IMR-90 (cell line): Measurements from ENCODE around the gene ITK. TPM values are rescaled to one million over a fixed set of nuclear protein-coding genes. Genes with fewer than 3 reads are reported as not detected.

Experiments used
- ATAC-seq: fragments of 200-7000 bp; cut with Tn5 transposase; 2 replicates; pipeline ENCODE4 v1.9.1; 2020; ENCODE audit warnings: low read depth, mild to moderate bottlenecking, moderate library complexity
- BruUV-seq: library from RNA; stranded (reverse); fragments of 400-500 nt; replicated peaks from 2 replicates; lab custom pipeline; 2021; lab: Mats Ljungman, UMichigan
- CTCF ChIA-PET: fragments of 300-600 bp; formaldehyde crosslinking; extraction: SDS; loops from one replicate; lab custom pipeline; 2021; ENCODE audit warnings: antibody characterized with exemption; lab: Yijun Ruan, JAX
- POLR2A ChIA-PET: fragments of 300-600 bp; sonication (Branson Sonifier 250); formaldehyde crosslinking; loops from one replicate; lab custom pipeline; 2022; ENCODE audit warnings: antibody characterized with exemption; ENCODE audit not compliant: unreplicated experiment; lab: Charles Lee
- DNase-seq: peaks from one replicate; pipeline ENCODE4 v3.0.0; 2013
- H2AFZ ChIP-seq: replicated peaks from 2 replicates; pipeline ENCODE3; 2013; ENCODE audit warnings: low read length, mild to moderate bottlenecking; ENCODE audit not compliant: poor library complexity
- H2AK5ac ChIP-seq: 2 replicates; pipeline ENCODE4 v1.6.1; 2013; ENCODE audit warnings: low read depth, low read length, inconsistent platforms
- H2AK9ac ChIP-seq: replicated peaks from 2 replicates; pipeline ENCODE3; 2013; ENCODE audit warnings: mild to moderate bottlenecking, low read depth, low read length, moderate library complexity; ENCODE audit not compliant: poor library complexity
- H2BK120ac ChIP-seq: 2 replicates; pipeline ENCODE4 v1.6.1; 2013; ENCODE audit warnings: low read depth, low read length, inconsistent platforms
- H2BK15ac ChIP-seq: 3 replicates; pipeline ENCODE4 v1.6.1; 2013; ENCODE audit warnings: low read depth, low read length, inconsistent platforms
- H2BK20ac ChIP-seq: 2 replicates; pipeline ENCODE4 v1.6.1; 2013; ENCODE audit warnings: low read depth, mild to moderate bottlenecking, inconsistent platforms, low read length, moderate library complexity
- H2BK5ac ChIP-seq: 2 replicates; pipeline ENCODE4 v1.6.1; 2013; ENCODE audit warnings: mild to moderate bottlenecking, low read depth, low read length, inconsistent platforms; ENCODE audit not compliant: poor library complexity, severe bottlenecking
- H3K14ac ChIP-seq: replicated peaks from 2 replicates; pipeline ENCODE4 v1.6.1; 2013; ENCODE audit warnings: low read depth, low read length, inconsistent platforms
- H3K18ac ChIP-seq: 2 replicates; pipeline ENCODE4 v1.6.1; 2013; ENCODE audit warnings: low read depth, low read length, control low read depth
- H3K23ac ChIP-seq: 2 replicates; pipeline ENCODE4 v1.6.1; 2013; ENCODE audit warnings: low read depth, low read length, inconsistent platforms
- H3K27ac ChIP-seq: 2 replicates; pipeline ENCODE4 v1.5.1; 2013; ENCODE audit warnings: mild to moderate bottlenecking, control low read depth, low read length; ENCODE audit not compliant: insufficient read depth
- H3K27me3 ChIP-seq: 2 replicates; pipeline ENCODE4 v1.6.1; 2013; ENCODE audit warnings: low read length; ENCODE audit not compliant: control insufficient read depth, insufficient read depth
- H3K36me3 ChIP-seq: 2 replicates; pipeline ENCODE4 v1.6.1; 2013; ENCODE audit warnings: low read length, mixed read lengths; ENCODE audit not compliant: control insufficient read depth, insufficient read depth
- H3K4ac ChIP-seq: 2 replicates; pipeline ENCODE4 v1.6.1; 2013; ENCODE audit warnings: low read depth, low read length, inconsistent platforms
- H3K4me1 ChIP-seq: 2 replicates; pipeline ENCODE4 v1.6.1; 2013; ENCODE audit warnings: low read length, mixed read lengths; ENCODE audit not compliant: control insufficient read depth, insufficient read depth
- H3K4me2 ChIP-seq: 2 replicates; pipeline ENCODE4 v1.6.1; 2013; ENCODE audit warnings: low read depth, mild to moderate bottlenecking, control low read depth, low read length, moderate library complexity
- H3K4me3 ChIP-seq: 2 replicates; pipeline ENCODE4 v1.5.1; 2013; ENCODE audit warnings: low read depth, mild to moderate bottlenecking, control low read depth, low read length, moderate library complexity; ENCODE audit not compliant: insufficient read depth
- H3K56ac ChIP-seq: 2 replicates; pipeline ENCODE4 v1.6.1; 2013; ENCODE audit warnings: low read length, inconsistent platforms; ENCODE audit not compliant: insufficient read depth; ENCODE audit errors: extremely low read depth
- H3K79me1 ChIP-seq, 2 experiments: 2 replicates each; pipeline ENCODE4 v1.6.1; 2013; ENCODE audit warnings: low read length in 2 of 2, inconsistent platforms in 1 of 2, low read depth in 1 of 2
- H3K9ac ChIP-seq: 2 replicates; pipeline ENCODE4 v1.6.1; 2013; ENCODE audit warnings: low read depth, low read length, control low read depth
- H3K9me1 ChIP-seq: 2 replicates; pipeline ENCODE4 v1.6.1; 2013; ENCODE audit warnings: low read length, inconsistent platforms; ENCODE audit not compliant: insufficient read depth
- H3K9me3 ChIP-seq: 2 replicates; pipeline ENCODE4 v1.6.1; 2013; ENCODE audit warnings: low read length; ENCODE audit not compliant: control insufficient read depth, insufficient read depth
- H4K20me1 ChIP-seq: 2 replicates; pipeline ENCODE4 v1.6.1; 2013; ENCODE audit warnings: low read length, inconsistent platforms; ENCODE audit not compliant: insufficient read depth
- H4K5ac ChIP-seq: 2 replicates; pipeline ENCODE4 v1.6.1; 2013; ENCODE audit warnings: mild to moderate bottlenecking, low read depth, low read length, control low read depth
- H4K8ac ChIP-seq, 2 experiments: 2 replicates each; pipeline ENCODE4 v1.6.1; 2013; ENCODE audit warnings: low read depth in 2 of 2, low read length in 2 of 2, control low read depth in 1 of 2, inconsistent platforms in 1 of 2
- H4K91ac ChIP-seq: 2 replicates; pipeline ENCODE4 v1.6.1; 2013; ENCODE audit warnings: low read depth, low read length, inconsistent platforms; ENCODE audit not compliant: insufficient read depth
- BHLHE40 ChIP-seq: fragments of 150-350 bp; IDR thresholded peaks from 2 replicates; pipeline ENCODE4 v1.6.1; 2016; ENCODE audit warnings: mild to moderate bottlenecking, low read depth, low read length
- CEBPB ChIP-seq: IDR thresholded peaks from 2 replicates; pipeline ENCODE4 v1.6.1; 2012; ENCODE audit warnings: low read depth, low read length, improper control_type of control experiment
- CHD1 ChIP-seq: IDR thresholded peaks from 2 replicates; pipeline ENCODE4 v1.6.1; 2012; ENCODE audit warnings: low read depth, low read length, improper control_type of control experiment
- FOS ChIP-seq: fragments of 150-350 bp; IDR thresholded peaks from 2 replicates; pipeline ENCODE4 v1.6.1; 2016; ENCODE audit warnings: low read depth, low read length
- MAFK ChIP-seq: IDR thresholded peaks from 2 replicates; pipeline ENCODE4 v1.6.1; 2012; ENCODE audit warnings: low read depth, low read length, improper control_type of control experiment
- MAZ ChIP-seq: IDR thresholded peaks from 2 replicates; pipeline ENCODE4 v1.6.1; 2012; ENCODE audit warnings: low read depth, mild to moderate bottlenecking, low read length, improper control_type of control experiment, moderate library complexity, borderline replicate concordance
- MXI1 ChIP-seq: IDR thresholded peaks from 2 replicates; pipeline ENCODE4 v1.6.1; 2012; ENCODE audit warnings: low read depth, mild to moderate bottlenecking, low read length, moderate library complexity, borderline replicate concordance
- NFE2L2 ChIP-seq: fragments of 150-350 bp; IDR thresholded peaks from 2 replicates; pipeline ENCODE4 v1.6.1; 2016; ENCODE audit warnings: low read depth, mild to moderate bottlenecking, low read length
- POLR2A ChIP-seq: IDR thresholded peaks from 2 replicates; pipeline ENCODE4 v1.6.1; 2012; ENCODE audit warnings: mild to moderate bottlenecking, low read depth, low read length
- RAD21 ChIP-seq: IDR thresholded peaks from 2 replicates; pipeline ENCODE4 v1.6.1; 2012; ENCODE audit warnings: low read length, improper control_type of control experiment
- RCOR1 ChIP-seq: IDR thresholded peaks from 2 replicates; pipeline ENCODE4 v1.6.1; 2012; ENCODE audit warnings: mild to moderate bottlenecking, low read length, improper control_type of control experiment; ENCODE audit not compliant: insufficient replicate concordance
- RFX5 ChIP-seq: IDR thresholded peaks from 2 replicates; pipeline ENCODE4 v1.8.0; 2012; ENCODE audit warnings: low read depth, mild to moderate bottlenecking, low read length, moderate library complexity
- SMC3 ChIP-seq: fragments of 150-350 bp; IDR thresholded peaks from 2 replicates; pipeline ENCODE4 v1.6.1; 2016; ENCODE audit warnings: low read depth, mild to moderate bottlenecking, antibody characterized with exemption, low read length, moderate library complexity
- WGBS, 2 experiments: methylation state at CpG; one replicate each; pipeline versions ENCODE4 v1.1.5 to v1.1.7; 2013; ENCODE audit warnings: missing lambda C conversion rate in 2 of 2; ENCODE audit not compliant: insufficient read length in 1 of 2; ENCODE audit errors: extremely low coverage in 2 of 2; 5-methylcytosine and 5-hydroxymethylcytosine counted together
- dilution Hi-C: fragments of 300-500 bp; cut with HindIII; formaldehyde crosslinking; loops from one replicate; pipeline ENCODE4 v1.14.3; 2018; ENCODE audit warnings: low sequenced_read_pairs; ENCODE audit not compliant: unreplicated experiment
- in situ Hi-C: fragments of 300-500 bp; cut with MboI; formaldehyde crosslinking; loops from 3 replicates; pipeline ENCODE4 v1.14.3; 2019; ENCODE audit warnings: low sequenced_read_pairs, inconsistent platforms, mixed read lengths
- intact Hi-C: fragments of 100-400 bp; cut with micrococcal nuclease; formaldehyde crosslinking; loops from 2 replicates; pipeline ENCODE4 v1.10.0; 2022
- polyA plus RNA-seq, 3 experiments: library from polyadenylated mRNA; depleted of rRNA; stranded (reverse); fragments of >200 nt; gene quantifications; 2 replicates each; pipeline ENCODE4 v1.2.3, GENCODE V29; 2012; ENCODE audit warnings: low replicate concordance in 1 of 3
- total RNA-seq: library from RNA; depleted of rRNA; stranded (reverse); fragments of >200 nt; gene quantifications from 2 replicates; pipeline ENCODE4 v1.2.3, GENCODE V29; 2012
- TF ChIP-seq, protein P1 (sequence below): fragments of 150-350 bp; IDR thresholded peaks from 2 replicates; pipeline ENCODE4 v1.6.1; 2017; ENCODE audit warnings: mild to moderate bottlenecking, antibody characterized with exemption, low read length, low read depth
- TF ChIP-seq, protein P2 (sequence below): conservative IDR thresholded peaks from 2 replicates; pipeline ENCODE4 v1.5.1; 2012; ENCODE audit warnings: mild to moderate bottlenecking, low read depth, low read length, improper control_type of control experiment
- TF ChIP-seq, protein P3 (sequence below): fragments of 150-350 bp; IDR thresholded peaks from 2 replicates; pipeline ENCODE4 v1.6.1; 2016; ENCODE audit warnings: low read depth, mild to moderate bottlenecking, low read length, moderate library complexity, borderline replicate concordance

Gene ITK
- total and polyA plus RNA-seq, 2 of the 4 experiments (the other 2 are of a cell fraction): not detected

DNA sequence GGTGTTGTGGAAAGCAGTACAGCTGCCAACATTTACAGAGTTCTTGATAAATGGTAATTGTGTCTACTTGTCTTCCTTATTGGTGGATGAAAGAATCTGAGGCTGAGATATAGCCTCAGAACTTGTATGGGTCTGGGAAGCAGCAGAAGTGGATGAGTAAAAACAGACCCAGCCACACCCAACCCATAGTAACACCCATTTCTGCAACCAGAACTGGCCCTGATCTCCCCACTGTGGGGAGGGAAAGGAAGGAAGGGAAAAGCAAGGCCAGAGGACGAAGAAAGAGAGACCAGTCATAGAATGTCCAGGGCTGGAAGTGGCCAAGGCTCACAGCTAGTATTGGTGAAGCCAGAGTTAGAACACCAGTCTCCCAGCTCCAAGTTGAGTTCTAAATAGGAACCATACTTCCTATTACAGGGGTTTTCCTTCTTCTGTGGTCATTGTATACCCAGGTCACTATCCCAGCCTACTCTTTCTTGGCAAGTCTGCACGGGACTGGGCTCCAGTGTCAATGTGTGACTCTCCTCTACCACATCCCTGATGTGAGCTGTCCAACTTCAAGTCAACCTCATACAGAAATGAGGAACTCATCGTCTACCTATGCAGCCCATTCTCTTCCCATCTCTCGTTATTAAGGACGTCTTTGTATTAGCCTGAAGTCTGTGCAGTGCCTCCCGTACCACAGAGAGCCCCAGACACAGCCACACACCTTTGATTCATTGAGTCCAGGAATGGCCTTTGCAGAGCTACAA, 35.9 kb downstream of the ITK start:
- POLR2A ChIA-PET: no interaction called here
- Histone ChIP-seq H2AK9ac (no peak overlapping the region), H3K4me2 (no peak overlapping the region), H3K14ac (no peak overlapping the region), H2BK5ac (no peak overlapping the region), H3K27me3 (no peaks in the 10 kb centered on the region), H2BK15ac (no peak overlapping the region), H2BK20ac (no peak overlapping the region), H4K8ac (no peak overlapping the region), H2AK5ac (no peak overlapping the region), H3K23ac (no peak overlapping the region), H3K9me1 (no peaks in the 10 kb centered on the region), H4K91ac (no peak overlapping the region), H3K18ac (no peak overlapping the region), H3K9ac (no peak overlapping the region), H3K79me1 (no peaks in the 10 kb centered on the region), H2BK120ac (no peak overlapping the region), H3K9me3 (no peaks in the 10 kb centered on the region), H4K20me1 (no peaks in the 10 kb centered on the region), H2AFZ (no peak overlapping the region), H3K4ac (no peak overlapping the region), H3K4me3 (no peak overlapping the region), H4K5ac (no peak overlapping the region), H3K4me1 (no peaks in the 10 kb centered on the region), H3K27ac (no peak overlapping the region), H3K36me3 (no peaks in the 10 kb centered on the region), H3K56ac (no peak overlapping the region)
- CTCF ChIA-PET: no interaction called here
- intact Hi-C loops (no loop called here), dilution Hi-C loops (no loop called here), in situ Hi-C loops (no loop called here)
- no TSS peak for BruUV-seq
- no peak for ATAC-seq
- 60% methylated on average over 2 of the region's 6 CpGs; no CpG with 5 or more reads in 1 of the 2 experiments for WGBS, 2 experiments
- DNase-seq: no peak
- TF ChIP-seq, protein P1, sequence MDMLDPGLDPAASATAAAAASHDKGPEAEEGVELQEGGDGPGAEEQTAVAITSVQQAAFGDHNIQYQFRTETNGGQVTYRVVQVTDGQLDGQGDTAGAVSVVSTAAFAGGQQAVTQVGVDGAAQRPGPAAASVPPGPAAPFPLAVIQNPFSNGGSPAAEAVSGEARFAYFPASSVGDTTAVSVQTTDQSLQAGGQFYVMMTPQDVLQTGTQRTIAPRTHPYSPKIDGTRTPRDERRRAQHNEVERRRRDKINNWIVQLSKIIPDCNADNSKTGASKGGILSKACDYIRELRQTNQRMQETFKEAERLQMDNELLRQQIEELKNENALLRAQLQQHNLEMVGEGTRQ: no peak
- TF ChIP-seq, protein P2, sequence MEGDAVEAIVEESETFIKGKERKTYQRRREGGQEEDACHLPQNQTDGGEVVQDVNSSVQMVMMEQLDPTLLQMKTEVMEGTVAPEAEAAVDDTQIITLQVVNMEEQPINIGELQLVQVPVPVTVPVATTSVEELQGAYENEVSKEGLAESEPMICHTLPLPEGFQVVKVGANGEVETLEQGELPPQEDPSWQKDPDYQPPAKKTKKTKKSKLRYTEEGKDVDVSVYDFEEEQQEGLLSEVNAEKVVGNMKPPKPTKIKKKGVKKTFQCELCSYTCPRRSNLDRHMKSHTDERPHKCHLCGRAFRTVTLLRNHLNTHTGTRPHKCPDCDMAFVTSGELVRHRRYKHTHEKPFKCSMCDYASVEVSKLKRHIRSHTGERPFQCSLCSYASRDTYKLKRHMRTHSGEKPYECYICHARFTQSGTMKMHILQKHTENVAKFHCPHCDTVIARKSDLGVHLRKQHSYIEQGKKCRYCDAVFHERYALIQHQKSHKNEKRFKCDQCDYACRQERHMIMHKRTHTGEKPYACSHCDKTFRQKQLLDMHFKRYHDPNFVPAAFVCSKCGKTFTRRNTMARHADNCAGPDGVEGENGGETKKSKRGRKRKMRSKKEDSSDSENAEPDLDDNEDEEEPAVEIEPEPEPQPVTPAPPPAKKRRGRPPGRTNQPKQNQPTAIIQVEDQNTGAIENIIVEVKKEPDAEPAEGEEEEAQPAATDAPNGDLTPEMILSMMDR: no peak
- TF ChIP-seq NFE2L2 (no peak), CEBPB (no peak), RFX5 (no peak), POLR2A (no peak), MAFK (no peak), BHLHE40 (no peak), FOS (no peak), RAD21 (no peak), MAZ (no peak), SMC3 (no peak), RCOR1 (no peak), MXI1 (no peak), CHD1 (no peak)
- TF ChIP-seq, protein P3, sequence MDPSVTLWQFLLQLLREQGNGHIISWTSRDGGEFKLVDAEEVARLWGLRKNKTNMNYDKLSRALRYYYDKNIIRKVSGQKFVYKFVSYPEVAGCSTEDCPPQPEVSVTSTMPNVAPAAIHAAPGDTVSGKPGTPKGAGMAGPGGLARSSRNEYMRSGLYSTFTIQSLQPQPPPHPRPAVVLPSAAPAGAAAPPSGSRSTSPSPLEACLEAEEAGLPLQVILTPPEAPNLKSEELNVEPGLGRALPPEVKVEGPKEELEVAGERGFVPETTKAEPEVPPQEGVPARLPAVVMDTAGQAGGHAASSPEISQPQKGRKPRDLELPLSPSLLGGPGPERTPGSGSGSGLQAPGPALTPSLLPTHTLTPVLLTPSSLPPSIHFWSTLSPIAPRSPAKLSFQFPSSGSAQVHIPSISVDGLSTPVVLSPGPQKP: no peak
